GM13977 (cell line): ENCODE results near the gene HNRNPM.

Experiments used
- DNase-seq: peaks from one replicate; pipeline ENCODE4 v3.0.0; 2012; ENCODE audit warnings: low spot score
- CTCF ChIP-seq: IDR thresholded peaks from 2 replicates; pipeline ENCODE4 v1.5.1; 2012; ENCODE audit warnings: mild to moderate bottlenecking, control low read depth; ENCODE audit not compliant: insufficient read depth; ENCODE audit errors: extremely low read depth, missing control alignments
- in situ Hi-C: fragments of 300-500 bp; cut with MboI; formaldehyde crosslinking; loops from one replicate; pipeline ENCODE4 v1.12.0; 2022; ENCODE audit warnings: low sequenced_read_pairs, low pct_unique_long_range_greater_than_20kb, mixed read lengths, inconsistent platforms; ENCODE audit not compliant: unreplicated experiment

The HNRNPM gene

GRCh38 chr19:8476524-8476923 lies 31.7 kb downstream of the HNRNPM start:
- DNase-seq: no peak
- TF ChIP-seq CTCF: no peak
- in situ Hi-C loops: no loop called here

- no peak for TF ChIP-seq CTCF
- DNase-seq: no peak
- in situ Hi-C loops: no loop called here
Observed at GRCh38 chr19:8477889-8478288, 33.1 kb downstream of the HNRNPM start.

- TF ChIP-seq CTCF: no peak
- in situ Hi-C loops: no loop called here
- no peak for DNase-seq
Observed at GRCh38 chr19:8478598-8478997, 33.8 kb downstream of the HNRNPM start.

GRCh38 chr19:8481201-8481600 lies 36.4 kb downstream of the HNRNPM start:
- no peak for DNase-seq
- no peak for TF ChIP-seq CTCF
- in situ Hi-C loops: no loop called here

GRCh38 chr19:8481616-8482015 lies 36.8 kb downstream of the HNRNPM start:
- no peak for TF ChIP-seq CTCF
- in situ Hi-C loops: no loop called here

GRCh38 chr19:8482696-8483095 lies 37.9 kb downstream of the HNRNPM start:
- no peak for TF ChIP-seq CTCF
- no peak for DNase-seq
- in situ Hi-C loops: no loop called here

More at GRCh38 chr19:8481616-8482015, 36.8 kb downstream of the HNRNPM start:
- DNase-seq: no peak

GRCh38 chr19:8483165-8483564 lies 38.4 kb downstream of the HNRNPM start:
- in situ Hi-C loops: no loop called here
- DNase-seq: no peak
- TF ChIP-seq CTCF: no peak
